HCT116 (cell line): ENCODE data around the gene MAST4. TPM values are rescaled to one million over a fixed set of nuclear protein-coding genes. Genes with fewer than 3 reads are reported as not detected.

ENCODE experiments used
- ATAC-seq: fragments of 200-7000 bp; cut with Tn5 transposase; 2 replicates; pipeline ENCODE4 v1.9.1; 2020; ENCODE audit warnings: mild to moderate bottlenecking, moderate library complexity
- BruUV-seq: library from RNA; stranded (reverse); fragments of 400-500 nt; replicated peaks from 2 replicates; lab custom pipeline; 2021; lab: Mats Ljungman, UMichigan
- CTCF ChIA-PET: fragments of 300-600 bp; sonication (Branson Sonifier 250); formaldehyde crosslinking; loops from one replicate; lab custom pipeline; 2021; ENCODE audit warnings: antibody characterized with exemption; lab: Charles Lee
- POLR2A ChIA-PET: fragments of 300-600, 350-600 bp; sonication (Branson Sonifier 250); formaldehyde crosslinking; loops from one replicate; lab custom pipeline; 2021; ENCODE audit warnings: antibody characterized with exemption; lab: Charles Lee
- RAD21 ChIA-PET, 2 experiments: fragments of 300-600 bp; sonication (Branson Sonifier 250); formaldehyde crosslinking; loops; one replicate each; lab custom pipeline; 2023; ENCODE audit warnings: low total read pairs in 2 of 2; ENCODE audit not compliant: uncharacterized antibody in 2 of 2, unreplicated experiment in 2 of 2, low non-redundant PET in 1 of 2; lab: Charles Lee
- DNase-seq: peaks from one replicate; pipeline ENCODE4 v3.0.0-alpha.2; 2010; ENCODE audit warnings: low read depth, low spot score
- H2AFZ ChIP-seq: fragments of 200-600 bp; shearing (Covaris generic), sonication (generic); 2 replicates; pipeline ENCODE4 v1.6.1; 2017; ENCODE audit warnings: low read depth, mixed run types, mixed read lengths, antibody characterized with exemption, low read length; ENCODE audit not compliant: poor library complexity, severe bottlenecking
- H3K27ac ChIP-seq: 2 replicates; pipeline ENCODE4 v1.5.1; 2012; ENCODE audit warnings: low read depth, low read length
- H3K27me3 ChIP-seq: fragments of 200-600 bp; sonication (generic); 2 replicates; pipeline ENCODE4 v1.6.1; 2016; ENCODE audit warnings: mixed run types, low read length, mixed read lengths; ENCODE audit not compliant: insufficient read depth
- H3K36me3 ChIP-seq, 2 experiments: fragments of 200-500 bp in 1 of 2; fragments of 200-600 bp in 1 of 2; sonication (Bioruptor generic) in 1 of 2; sonication (generic) in 1 of 2; 2 replicates each; pipeline versions ENCODE4 v1.5.1 to v1.6.1; 2014 to 2016; ENCODE audit warnings: low read length in 2 of 2, inconsistent platforms in 1 of 2, mixed read lengths in 1 of 2, mixed run types in 1 of 2; ENCODE audit not compliant: insufficient read depth in 2 of 2, control insufficient read depth in 1 of 2
- H3K4me1 ChIP-seq, 2 experiments: fragments of 200-600 bp in 1 of 2; sonication (generic) in 1 of 2; 2 replicates each; pipeline versions ENCODE4 v1.5.1 to v1.6.1; 2012 to 2017; ENCODE audit warnings: low read length in 2 of 2, inconsistent platforms in 1 of 2, mild to moderate bottlenecking in 1 of 2, mixed read lengths in 1 of 2, mixed run types in 1 of 2, moderate library complexity in 1 of 2; ENCODE audit not compliant: insufficient read depth in 2 of 2, control insufficient read depth in 1 of 2
- H3K4me2 ChIP-seq: fragments of 200-600 bp; sonication (generic); 2 replicates; pipeline ENCODE4 v1.6.1; 2017; ENCODE audit warnings: mixed run types, low read length, mixed read lengths
- H3K4me3 ChIP-seq, 2 experiments: fragments of 200-600 bp in 1 of 2; sonication (generic) in 1 of 2; replicated peaks in 1 of 2; 2 replicates each; pipeline ENCODE4 v1.5.1; 2011 to 2016; ENCODE audit warnings: low read length in 2 of 2, control low read depth in 1 of 2, low read depth in 1 of 2, mild to moderate bottlenecking in 1 of 2, mixed read lengths in 1 of 2, mixed run types in 1 of 2
- H3K79me2 ChIP-seq: fragments of 200-600 bp; sonication (generic); 2 replicates; pipeline ENCODE4 v1.6.1; 2017; ENCODE audit warnings: mild to moderate bottlenecking, mixed run types, low read length, moderate library complexity, mixed read lengths; ENCODE audit not compliant: insufficient read depth
- H3K9ac ChIP-seq: fragments of 200-600 bp; sonication (generic); 2 replicates; pipeline ENCODE4 v1.6.1; 2016; ENCODE audit warnings: low read length, mixed read lengths
- H3K9me2 ChIP-seq: fragments of 200-600 bp; sonication (generic), shearing (Covaris generic); 2 replicates; pipeline ENCODE4 v1.6.1; 2017; ENCODE audit warnings: mixed run types, mild to moderate bottlenecking, moderate library complexity; ENCODE audit not compliant: insufficient read depth
- H3K9me3 ChIP-seq, 2 experiments: fragments of 200-500 bp in 1 of 2; fragments of 200-600 bp in 1 of 2; sonication (Bioruptor generic) in 1 of 2; sonication (generic) in 1 of 2; 2 replicates each; pipeline ENCODE4 v1.6.1; 2014 to 2017; ENCODE audit warnings: low read length in 2 of 2, mixed read lengths in 2 of 2, inconsistent platforms in 1 of 2, low read depth in 1 of 2, mild to moderate bottlenecking in 1 of 2, mixed run types in 1 of 2, moderate library complexity in 1 of 2; ENCODE audit not compliant: control insufficient read depth in 1 of 2, insufficient read depth in 1 of 2
- H4K20me1 ChIP-seq: fragments of 200-600 bp; sonication (generic), shearing (Covaris generic); 2 replicates; pipeline ENCODE4 v1.6.1; 2017; ENCODE audit warnings: mixed run types, mild to moderate bottlenecking, moderate library complexity; ENCODE audit not compliant: insufficient read depth
- CEBPB ChIP-seq: IDR thresholded peaks from 2 replicates; pipeline ENCODE4 v1.6.1; 2012; ENCODE audit warnings: low read depth
- ELF1 ChIP-seq: IDR thresholded peaks from 2 replicates; pipeline ENCODE4 v1.6.1; 2012; ENCODE audit warnings: low read depth, borderline replicate concordance
- EZH2phosphoT487 ChIP-seq: fragments of 200-600 bp; IDR thresholded peaks from 2 replicates; pipeline ENCODE4 v1.6.1; 2018; ENCODE audit warnings: antibody characterized with exemption, borderline replicate concordance
- FOSL1 ChIP-seq: IDR thresholded peaks from 2 replicates; pipeline ENCODE4 v1.6.1; 2012; ENCODE audit warnings: low read depth
- JUND ChIP-seq: IDR thresholded peaks from 2 replicates; pipeline ENCODE4 v1.6.1; 2012
- MAX ChIP-seq: IDR thresholded peaks from 2 replicates; pipeline ENCODE4 v1.6.1; 2012
- POLR2A ChIP-seq: IDR thresholded peaks from 2 replicates; pipeline ENCODE4 v1.7.0; 2011; ENCODE audit warnings: borderline replicate concordance; ENCODE audit not compliant: insufficient read depth, insufficient read length; ENCODE audit errors: extremely low read depth
- POLR2AphosphoS5 ChIP-seq: IDR thresholded peaks from 2 replicates; pipeline ENCODE4 v1.6.1; 2011; ENCODE audit warnings: mild to moderate bottlenecking, low read depth, low read length, moderate library complexity
- REST ChIP-seq: IDR thresholded peaks from 2 replicates; pipeline ENCODE4 v1.6.1; 2012; ENCODE audit warnings: low read depth
- SIN3A ChIP-seq: IDR thresholded peaks from 2 replicates; pipeline ENCODE4 v1.6.1; 2012; ENCODE audit warnings: low read depth
- SP1 ChIP-seq: IDR thresholded peaks from 2 replicates; pipeline ENCODE4 v1.6.1; 2012; ENCODE audit warnings: low read depth
- SRF ChIP-seq: IDR thresholded peaks from 2 replicates; pipeline ENCODE4 v1.6.1; 2012; ENCODE audit warnings: low read depth
- TCF7L2 ChIP-seq: IDR thresholded peaks from 2 replicates; pipeline ENCODE4 v1.7.0; 2011; ENCODE audit warnings: borderline replicate concordance, inconsistent platforms; ENCODE audit not compliant: insufficient read depth, insufficient read length; ENCODE audit errors: extremely low read depth
- ZFX ChIP-seq: fragments of 450-650 bp; IDR thresholded peaks from 2 replicates; pipeline ENCODE4 v1.6.1; 2017
- ZNF274 ChIP-seq: fragments of 200-500 bp; sonication (Bioruptor generic); IDR thresholded peaks from 2 replicates; pipeline ENCODE4 v1.6.1; 2014; ENCODE audit warnings: mild to moderate bottlenecking, low read depth, low read length, inconsistent platforms
- intact Hi-C: fragments of 100-400 bp; cut with micrococcal nuclease; formaldehyde crosslinking; loops from 2 replicates; pipeline ENCODE4 v1.10.0; 2022
- total RNA-seq: library from RNA; stranded (reverse); gene quantifications from one replicate; pipeline ENCODE4 v1.2.1, GENCODE V29; 2021; ENCODE audit not compliant: unreplicated experiment
- TF ChIP-seq, protein P1 (sequence below), 3 experiments: fragments of 200-600 bp in 1 of 3; sonication (generic) in 1 of 3; IDR thresholded peaks in 2 of 3; conservative IDR thresholded peaks in 1 of 3; 2 replicates each; pipeline ENCODE4 v1.5.1; 2012 to 2017; ENCODE audit warnings: low read depth in 2 of 3, low read length in 2 of 3, antibody characterized with exemption in 1 of 3, borderline replicate concordance in 1 of 3, control low read depth in 1 of 3, mild to moderate bottlenecking in 1 of 3, mixed read lengths in 1 of 3, mixed run types in 1 of 3, moderate library complexity in 1 of 3; ENCODE audit not compliant: insufficient read depth in 1 of 3

Gene MAST4
- total RNA-seq, 1 experiment from 2014 or later = 1.1 TPM

GRCh38 chr5:66757834-66758371, 161.7 kb downstream of the MAST4 start:
- Histone ChIP-seq H3K4me3 (no peak overlapping the region), H2AFZ (no peak overlapping the region), H3K9me3 (no peaks in the 10 kb centered on the region), H3K79me2 (no peaks in the 10 kb centered on the region), H3K4me1 (no peaks in the 10 kb centered on the region), H3K9me2 (no peaks in the 10 kb centered on the region), H3K36me3 (no peaks in the 10 kb centered on the region), H3K27ac (no peak overlapping the region), H3K4me2 (no peak overlapping the region), H3K9ac (no peak overlapping the region), H3K27me3 (peaks cover 35% of the 10 kb centered on the region), H4K20me1 (no peaks in the 10 kb centered on the region; the same call in 1 of the 2 replicates)
- TF ChIP-seq TCF7L2 (no peak), MAX (no peak), SRF (no peak), POLR2AphosphoS5 (no peak), ZFX (no peak), POLR2A (no peak), REST (no peak), CEBPB (no peak), SP1 (no peak), ZNF274 (no peak), FOSL1 (no peak), SIN3A (no peak), ELF1 (no peak), EZH2phosphoT487 (no peak), JUND (no peak)
- TF ChIP-seq, protein P1, sequence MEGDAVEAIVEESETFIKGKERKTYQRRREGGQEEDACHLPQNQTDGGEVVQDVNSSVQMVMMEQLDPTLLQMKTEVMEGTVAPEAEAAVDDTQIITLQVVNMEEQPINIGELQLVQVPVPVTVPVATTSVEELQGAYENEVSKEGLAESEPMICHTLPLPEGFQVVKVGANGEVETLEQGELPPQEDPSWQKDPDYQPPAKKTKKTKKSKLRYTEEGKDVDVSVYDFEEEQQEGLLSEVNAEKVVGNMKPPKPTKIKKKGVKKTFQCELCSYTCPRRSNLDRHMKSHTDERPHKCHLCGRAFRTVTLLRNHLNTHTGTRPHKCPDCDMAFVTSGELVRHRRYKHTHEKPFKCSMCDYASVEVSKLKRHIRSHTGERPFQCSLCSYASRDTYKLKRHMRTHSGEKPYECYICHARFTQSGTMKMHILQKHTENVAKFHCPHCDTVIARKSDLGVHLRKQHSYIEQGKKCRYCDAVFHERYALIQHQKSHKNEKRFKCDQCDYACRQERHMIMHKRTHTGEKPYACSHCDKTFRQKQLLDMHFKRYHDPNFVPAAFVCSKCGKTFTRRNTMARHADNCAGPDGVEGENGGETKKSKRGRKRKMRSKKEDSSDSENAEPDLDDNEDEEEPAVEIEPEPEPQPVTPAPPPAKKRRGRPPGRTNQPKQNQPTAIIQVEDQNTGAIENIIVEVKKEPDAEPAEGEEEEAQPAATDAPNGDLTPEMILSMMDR (IDR thresholded peaks at IDR 0.05 in 2 of 3, conservative IDR thresholded peaks at IDR 0.05 in 1 of 3; ENCODE audit: borderline replicate concordance in 1 of 3, insufficient read depth in 1 of 3, low read depth in 2 of 3, low read length in 2 of 3) = no peak
- ChIA-PET POLR2A (no interaction called here), CTCF (interaction anchor here (1.2 to 4.1 kb wide), 5 partner anchors 16 to 586 kb away, joined by 3 to 49 read pairs (median 3); no protein-coding TSS in a partner anchor), RAD21 (interaction anchor here in 1 of 2 experiments (1.0 kb wide), 1 partner anchor 452 kb away, joined by 6 read pairs; no protein-coding TSS in a partner anchor)
- ATAC-seq (no peak), DNase-seq (no peak)
- intact Hi-C loops = loop anchor here (1.0 to 5.0 kb wide), 3 partner anchors 451 to 583 kb away; no protein-coding TSS in a partner anchor
- no TSS peak for BruUV-seq
